ENCODE data around the gene EGFR.

DNA sequence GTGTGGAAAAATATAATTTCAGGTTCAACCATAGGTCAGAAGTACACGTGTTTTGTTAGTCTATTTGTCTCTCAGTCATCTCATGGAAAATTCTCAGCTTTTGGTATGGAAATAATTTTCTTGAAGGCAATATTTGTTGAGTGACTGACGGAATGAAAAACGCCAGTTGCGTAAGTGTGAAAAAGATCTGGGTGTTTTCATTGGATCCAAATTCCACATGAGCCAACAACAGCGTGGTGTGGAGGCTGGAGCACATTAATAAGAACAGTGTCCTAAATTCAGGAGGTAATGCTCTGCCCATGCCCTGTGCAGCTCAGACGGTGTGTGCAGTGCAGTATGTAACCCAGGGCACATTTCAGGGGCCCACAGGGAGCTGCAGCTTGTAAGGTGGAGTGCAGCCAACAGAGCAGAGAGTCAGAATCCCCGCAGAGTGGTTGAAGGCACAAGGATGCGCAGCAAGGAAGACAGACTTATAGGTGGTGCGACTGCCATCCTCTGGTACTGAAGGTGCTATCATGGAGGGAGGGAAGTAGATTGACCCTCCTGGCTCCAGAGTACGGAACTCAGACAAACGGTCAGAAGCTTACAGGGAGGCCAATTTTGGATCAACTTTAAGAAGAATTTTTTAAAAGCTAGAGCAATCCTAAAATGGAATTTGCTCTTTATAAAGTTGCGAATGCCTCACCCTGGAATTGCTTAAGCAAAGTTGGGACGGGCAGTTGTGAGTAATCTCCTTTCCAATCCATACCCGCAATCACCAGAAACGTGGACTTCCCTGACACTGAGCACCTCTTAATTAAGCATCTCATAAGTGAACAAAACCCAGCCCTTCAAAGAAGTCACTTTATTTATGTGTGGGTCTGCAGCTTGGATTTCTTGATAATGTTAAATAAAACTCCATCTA lies 38.0 kb downstream of the EGFR start:
- no peak for TF ChIP-seq POLR2A (IDR thresholded peaks at IDR 0.05)
- TF ChIP-seq, protein P1, sequence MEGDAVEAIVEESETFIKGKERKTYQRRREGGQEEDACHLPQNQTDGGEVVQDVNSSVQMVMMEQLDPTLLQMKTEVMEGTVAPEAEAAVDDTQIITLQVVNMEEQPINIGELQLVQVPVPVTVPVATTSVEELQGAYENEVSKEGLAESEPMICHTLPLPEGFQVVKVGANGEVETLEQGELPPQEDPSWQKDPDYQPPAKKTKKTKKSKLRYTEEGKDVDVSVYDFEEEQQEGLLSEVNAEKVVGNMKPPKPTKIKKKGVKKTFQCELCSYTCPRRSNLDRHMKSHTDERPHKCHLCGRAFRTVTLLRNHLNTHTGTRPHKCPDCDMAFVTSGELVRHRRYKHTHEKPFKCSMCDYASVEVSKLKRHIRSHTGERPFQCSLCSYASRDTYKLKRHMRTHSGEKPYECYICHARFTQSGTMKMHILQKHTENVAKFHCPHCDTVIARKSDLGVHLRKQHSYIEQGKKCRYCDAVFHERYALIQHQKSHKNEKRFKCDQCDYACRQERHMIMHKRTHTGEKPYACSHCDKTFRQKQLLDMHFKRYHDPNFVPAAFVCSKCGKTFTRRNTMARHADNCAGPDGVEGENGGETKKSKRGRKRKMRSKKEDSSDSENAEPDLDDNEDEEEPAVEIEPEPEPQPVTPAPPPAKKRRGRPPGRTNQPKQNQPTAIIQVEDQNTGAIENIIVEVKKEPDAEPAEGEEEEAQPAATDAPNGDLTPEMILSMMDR (IDR thresholded peaks at IDR 0.05): no peak
